SK-N-SH treated with all-trans-retinoic acid at 6 μM for 48 hours (cell line): Measurements from ENCODE around the gene AXIN2.

Experiments
- BACH2 ChIP-seq: fragments of 250-450 bp; sonication (Bioruptor Pico); IDR thresholded peaks from 2 replicates; pipeline ENCODE4 v1.9.0; 2021; ENCODE audit warnings: mild to moderate bottlenecking, borderline replicate concordance
- CREB5 ChIP-seq: fragments of 250-450 bp; sonication (Bioruptor Pico); IDR thresholded peaks from 2 replicates; pipeline ENCODE4 v1.5.1; 2020; ENCODE audit warnings: low read depth, mild to moderate bottlenecking, moderate library complexity
- GLIS3 ChIP-seq: fragments of 250-450 bp; sonication (Bioruptor Pico); IDR thresholded peaks from 2 replicates; pipeline ENCODE4 v1.5.0; 2020; ENCODE audit warnings: mild to moderate bottlenecking, moderate library complexity
- ISL1 ChIP-seq: fragments of 250-450 bp; sonication (Bioruptor Pico); IDR thresholded peaks from 2 replicates; pipeline ENCODE4 v2.1.2; 2022; ENCODE audit warnings: mild to moderate bottlenecking, moderate library complexity
- POU6F1 ChIP-seq: fragments of 250-450 bp; sonication (Bioruptor Pico); IDR thresholded peaks from 2 replicates; pipeline ENCODE4 v1.8.0; 2021; ENCODE audit warnings: low read depth, mild to moderate bottlenecking, moderate library complexity, borderline replicate concordance
- TSHZ2 ChIP-seq: fragments of 250-450 bp; sonication (Bioruptor Pico); IDR thresholded peaks from 2 replicates; pipeline ENCODE4 v1.5.0; 2020; ENCODE audit warnings: mild to moderate bottlenecking, moderate library complexity
- ZC3H10 ChIP-seq: fragments of 250-450 bp; sonication (Bioruptor Pico); IDR thresholded peaks from 2 replicates; pipeline ENCODE4 v1.5.1; 2021; ENCODE audit warnings: mild to moderate bottlenecking, moderate library complexity
- ZFP30 ChIP-seq: fragments of 450-650 bp; formaldehyde crosslinking; IDR thresholded peaks from 2 replicates; pipeline ENCODE4 v1.5.0; 2022; ENCODE audit warnings: mild to moderate bottlenecking, moderate library complexity

- TF ChIP-seq CREB5 (no peak), ZC3H10 (CRISPR knock-in tag) (no peak), ISL1 (CRISPR knock-in tag) (no peak), BACH2 (CRISPR knock-in tag) (no peak), POU6F1 (CRISPR knock-in tag) (no peak), GLIS3 (no peak), TSHZ2 (CRISPR knock-in tag) (no peak), ZFP30 (no peak)
Observed at GRCh38 chr17:65589321-65589720, 27.9 kb upstream of the AXIN2 start.
